Stimulated activated CD4-positive, alpha-beta T cell treated with anti-CD3 and anti-CD28 coated beads, TNF-alpha, amount 100 ng/mL, for 48 hours (primary cell): ENCODE measurements around the gene MFAP2.

Source experiments
- DNase-seq, 3 donors: peaks; one replicate each; pipeline ENCODE4 v3.0.0-alpha.2; 2020; ENCODE audit warnings: low read depth in 3 of 3

Gene MFAP2

GRCh38 chr1:17008208-17008855 lies 27.9 kb upstream of the MFAP2 start:
- no peak for DNase-seq

GRCh38 chr1:17007121-17007520 lies 26.7 kb upstream of the MFAP2 start:
- DNase-seq, result no peak

GRCh38 chr1:17005365-17005740 lies 24.9 kb upstream of the MFAP2 start:
- DNase-seq, result no peak

- no peak for DNase-seq
Observed at GRCh38 chr1:17004466-17005364, 24.3 kb upstream of the MFAP2 start.

GRCh38 chr1:17002524-17002902 lies 22.1 kb upstream of the MFAP2 start:
- no peak for DNase-seq

GRCh38 chr1:17001760-17002523 lies 21.5 kb upstream of the MFAP2 start:
- DNase-seq, result no peak

- no peak for DNase-seq
Observed at GRCh38 chr1:16999863-17000262, 19.4 kb upstream of the MFAP2 start.

- DNase-seq, result no peak
Observed at GRCh38 chr1:16998589-16998988, 18.2 kb upstream of the MFAP2 start.

GRCh38 chr1:16996845-16997244 lies 16.4 kb upstream of the MFAP2 start:
- DNase-seq, result no peak

GRCh38 chr1:16993521-16994038 lies 13.2 kb upstream of the MFAP2 start:
- no peak for DNase-seq

GRCh38 chr1:16992675-16993074 lies 12.3 kb upstream of the MFAP2 start:
- no peak for DNase-seq

- DNase-seq, result no peak
Observed at GRCh38 chr1:16992102-16992501, 11.7 kb upstream of the MFAP2 start.

GRCh38 chr1:16991571-16991970 lies 11.2 kb upstream of the MFAP2 start:
- DNase-seq, result no peak

- DNase-seq, result no peak
Observed at GRCh38 chr1:16989676-16990391, 9.4 kb upstream of the MFAP2 start.

- no peak for DNase-seq
Observed at GRCh38 chr1:16988210-16988609, 7.8 kb upstream of the MFAP2 start.

GRCh38 chr1:16986962-16987361 lies 6.5 kb upstream of the MFAP2 start:
- DNase-seq, result no peak

GRCh38 chr1:16986560-16986959 lies 6.1 kb upstream of the MFAP2 start:
- DNase-seq, result no peak

- no peak for DNase-seq
Observed at GRCh38 chr1:16986113-16986512, 5.7 kb upstream of the MFAP2 start.

- DNase-seq, result no peak
Observed at GRCh38 chr1:16984717-16985116, 4.3 kb upstream of the MFAP2 start.

GRCh38 chr1:16983649-16984048 lies 3.2 kb upstream of the MFAP2 start:
- DNase-seq, result no peak

- no peak for DNase-seq
Observed at GRCh38 chr1:16982902-16983301, 2.5 kb upstream of the MFAP2 start.
